Measurements from ENCODE around the gene PRRX2.

PRRX2 gene

GRCh38 chr9:129712634-129713401 lies 47.4 kb downstream of the PRRX2 start:
- DNase-seq = peak; percentile 85

GRCh38 chr9:129713402-129713679 lies 47.9 kb downstream of the PRRX2 start:
- DNase-seq = no peak

GRCh38 chr9:129714511-129715061 lies 49.1 kb downstream of the PRRX2 start:
- DNase-seq = no peak

- peak; percentile 50 for DNase-seq
Observed at GRCh38 chr9:129716091-129716490, 50.6 kb downstream of the PRRX2 start.

- no peak for DNase-seq
Observed at GRCh38 chr9:129717991-129718390, 52.5 kb downstream of the PRRX2 start.

- DNase-seq = no peak
Observed at GRCh38 chr9:129718647-129719046, 53.2 kb downstream of the PRRX2 start.

GRCh38 chr9:129719135-129719534 lies 53.7 kb downstream of the PRRX2 start:
- no peak for DNase-seq

- DNase-seq = no peak
Observed at GRCh38 chr9:129720181-129720864, 54.9 kb downstream of the PRRX2 start.

- no peak for DNase-seq
Observed at GRCh38 chr9:129720865-129721545, 55.6 kb downstream of the PRRX2 start.

- no peak for DNase-seq
Observed at GRCh38 chr9:129722913-129723312, 57.5 kb downstream of the PRRX2 start.

- no peak for DNase-seq
Observed at GRCh38 chr9:129724456-129725190, 59.2 kb downstream of the PRRX2 start.

- DNase-seq = no peak
Observed at GRCh38 chr9:129725795-129726251, 60.4 kb downstream of the PRRX2 start.

- DNase-seq = peak; percentile 83
Observed at GRCh38 chr9:129726322-129727160, 61.1 kb downstream of the PRRX2 start.

- DNase-seq = no peak
Observed at GRCh38 chr9:129728744-129729143, 63.3 kb downstream of the PRRX2 start.

GRCh38 chr9:129731477-129732085 lies 66.1 kb downstream of the PRRX2 start:
- no peak for DNase-seq

- DNase-seq = no peak
Observed at GRCh38 chr9:129732100-129732499, 66.7 kb downstream of the PRRX2 start.

GRCh38 chr9:129732946-129733631 lies 67.6 kb downstream of the PRRX2 start:
- DNase-seq = no peak

GRCh38 chr9:129733632-129733953 lies 68.1 kb downstream of the PRRX2 start:
- DNase-seq = no peak

GRCh38 chr9:129735546-129735945 lies 70.1 kb downstream of the PRRX2 start:
- no peak for DNase-seq

- no peak for DNase-seq
Observed at GRCh38 chr9:129736334-129736733, 70.9 kb downstream of the PRRX2 start.
